IMR-90 (cell line): ENCODE data around the gene USP32.

Experiments
- CEBPB ChIP-seq: IDR thresholded peaks from 2 replicates; pipeline ENCODE4 v1.6.1; 2012; ENCODE audit warnings: low read depth, low read length, improper control_type of control experiment
- FOS ChIP-seq: fragments of 150-350 bp; IDR thresholded peaks from 2 replicates; pipeline ENCODE4 v1.6.1; 2016; ENCODE audit warnings: low read depth, low read length
- MAFK ChIP-seq: IDR thresholded peaks from 2 replicates; pipeline ENCODE4 v1.6.1; 2012; ENCODE audit warnings: low read depth, low read length, improper control_type of control experiment
- MAZ ChIP-seq: IDR thresholded peaks from 2 replicates; pipeline ENCODE4 v1.6.1; 2012; ENCODE audit warnings: low read depth, mild to moderate bottlenecking, low read length, improper control_type of control experiment, moderate library complexity, borderline replicate concordance
- NFE2L2 ChIP-seq: fragments of 150-350 bp; IDR thresholded peaks from 2 replicates; pipeline ENCODE4 v1.6.1; 2016; ENCODE audit warnings: low read depth, mild to moderate bottlenecking, low read length
- POLR2A ChIP-seq: IDR thresholded peaks from 2 replicates; pipeline ENCODE4 v1.6.1; 2012; ENCODE audit warnings: mild to moderate bottlenecking, low read depth, low read length
- RAD21 ChIP-seq: IDR thresholded peaks from 2 replicates; pipeline ENCODE4 v1.6.1; 2012; ENCODE audit warnings: low read length, improper control_type of control experiment
- RCOR1 ChIP-seq: IDR thresholded peaks from 2 replicates; pipeline ENCODE4 v1.6.1; 2012; ENCODE audit warnings: mild to moderate bottlenecking, low read length, improper control_type of control experiment; ENCODE audit not compliant: insufficient replicate concordance
- RFX5 ChIP-seq: IDR thresholded peaks from 2 replicates; pipeline ENCODE4 v1.8.0; 2012; ENCODE audit warnings: low read depth, mild to moderate bottlenecking, low read length, moderate library complexity
- SMC3 ChIP-seq: fragments of 150-350 bp; IDR thresholded peaks from 2 replicates; pipeline ENCODE4 v1.6.1; 2016; ENCODE audit warnings: low read depth, mild to moderate bottlenecking, antibody characterized with exemption, low read length, moderate library complexity
- TF ChIP-seq, protein P1 (sequence below): conservative IDR thresholded peaks from 2 replicates; pipeline ENCODE4 v1.5.1; 2012; ENCODE audit warnings: mild to moderate bottlenecking, low read depth, low read length, improper control_type of control experiment
- TF ChIP-seq, protein P2 (sequence below): fragments of 150-350 bp; IDR thresholded peaks from 2 replicates; pipeline ENCODE4 v1.6.1; 2017; ENCODE audit warnings: mild to moderate bottlenecking, antibody characterized with exemption, low read length, low read depth

DNA sequence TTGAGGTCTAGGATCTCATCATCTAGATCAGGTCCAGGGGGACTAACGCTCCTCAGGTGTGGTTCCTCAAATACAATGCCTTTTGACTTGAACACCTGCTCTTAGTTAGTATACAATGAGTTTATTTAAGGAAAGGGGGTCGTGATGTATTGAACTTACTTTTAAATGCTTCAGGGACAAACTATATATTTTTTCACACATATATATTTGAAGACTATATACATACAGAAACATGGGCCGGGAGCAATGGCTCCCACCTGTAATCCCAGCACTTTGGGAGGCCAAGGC is 11.5 kb upstream of the USP32 start:
- TF ChIP-seq POLR2A, result no peak
- TF ChIP-seq, protein P1, sequence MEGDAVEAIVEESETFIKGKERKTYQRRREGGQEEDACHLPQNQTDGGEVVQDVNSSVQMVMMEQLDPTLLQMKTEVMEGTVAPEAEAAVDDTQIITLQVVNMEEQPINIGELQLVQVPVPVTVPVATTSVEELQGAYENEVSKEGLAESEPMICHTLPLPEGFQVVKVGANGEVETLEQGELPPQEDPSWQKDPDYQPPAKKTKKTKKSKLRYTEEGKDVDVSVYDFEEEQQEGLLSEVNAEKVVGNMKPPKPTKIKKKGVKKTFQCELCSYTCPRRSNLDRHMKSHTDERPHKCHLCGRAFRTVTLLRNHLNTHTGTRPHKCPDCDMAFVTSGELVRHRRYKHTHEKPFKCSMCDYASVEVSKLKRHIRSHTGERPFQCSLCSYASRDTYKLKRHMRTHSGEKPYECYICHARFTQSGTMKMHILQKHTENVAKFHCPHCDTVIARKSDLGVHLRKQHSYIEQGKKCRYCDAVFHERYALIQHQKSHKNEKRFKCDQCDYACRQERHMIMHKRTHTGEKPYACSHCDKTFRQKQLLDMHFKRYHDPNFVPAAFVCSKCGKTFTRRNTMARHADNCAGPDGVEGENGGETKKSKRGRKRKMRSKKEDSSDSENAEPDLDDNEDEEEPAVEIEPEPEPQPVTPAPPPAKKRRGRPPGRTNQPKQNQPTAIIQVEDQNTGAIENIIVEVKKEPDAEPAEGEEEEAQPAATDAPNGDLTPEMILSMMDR, result no peak
- TF ChIP-seq RFX5, result no peak
- no peak for TF ChIP-seq RAD21
- TF ChIP-seq RCOR1, result no peak
- TF ChIP-seq, protein P2, sequence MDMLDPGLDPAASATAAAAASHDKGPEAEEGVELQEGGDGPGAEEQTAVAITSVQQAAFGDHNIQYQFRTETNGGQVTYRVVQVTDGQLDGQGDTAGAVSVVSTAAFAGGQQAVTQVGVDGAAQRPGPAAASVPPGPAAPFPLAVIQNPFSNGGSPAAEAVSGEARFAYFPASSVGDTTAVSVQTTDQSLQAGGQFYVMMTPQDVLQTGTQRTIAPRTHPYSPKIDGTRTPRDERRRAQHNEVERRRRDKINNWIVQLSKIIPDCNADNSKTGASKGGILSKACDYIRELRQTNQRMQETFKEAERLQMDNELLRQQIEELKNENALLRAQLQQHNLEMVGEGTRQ, result no peak
- no peak for TF ChIP-seq MAFK
- no peak for TF ChIP-seq FOS
- no peak for TF ChIP-seq SMC3
- TF ChIP-seq CEBPB, result no peak
- no peak for TF ChIP-seq MAZ
- no peak for TF ChIP-seq NFE2L2
